Breast epithelium (tissue), 3 donors: ENCODE measurements around the gene FAIM2.

Experiments used
- POLR2A ChIP-seq: fragments of 450-650 bp; IDR thresholded peaks from one replicate; pipeline ENCODE4 v1.6.1; 2016; ENCODE audit warnings: antibody characterized with exemption, mild to moderate bottlenecking, moderate library complexity
- POLR2AphosphoS5 ChIP-seq, 3 donors: sonication (generic); formaldehyde crosslinking; IDR thresholded peaks; one replicate each; pipeline ENCODE4 v1.6.1; 2017; ENCODE audit warnings: antibody characterized with exemption in 3 of 3
- TF ChIP-seq, protein P1 (sequence below), 3 donors: fragments of 450-650 bp; IDR thresholded peaks; one replicate each; pipeline ENCODE4 v1.5.1; 2016 to 2017; ENCODE audit warnings: antibody characterized with exemption in 3 of 3, mild to moderate bottlenecking in 3 of 3, moderate library complexity in 3 of 3

DNA sequence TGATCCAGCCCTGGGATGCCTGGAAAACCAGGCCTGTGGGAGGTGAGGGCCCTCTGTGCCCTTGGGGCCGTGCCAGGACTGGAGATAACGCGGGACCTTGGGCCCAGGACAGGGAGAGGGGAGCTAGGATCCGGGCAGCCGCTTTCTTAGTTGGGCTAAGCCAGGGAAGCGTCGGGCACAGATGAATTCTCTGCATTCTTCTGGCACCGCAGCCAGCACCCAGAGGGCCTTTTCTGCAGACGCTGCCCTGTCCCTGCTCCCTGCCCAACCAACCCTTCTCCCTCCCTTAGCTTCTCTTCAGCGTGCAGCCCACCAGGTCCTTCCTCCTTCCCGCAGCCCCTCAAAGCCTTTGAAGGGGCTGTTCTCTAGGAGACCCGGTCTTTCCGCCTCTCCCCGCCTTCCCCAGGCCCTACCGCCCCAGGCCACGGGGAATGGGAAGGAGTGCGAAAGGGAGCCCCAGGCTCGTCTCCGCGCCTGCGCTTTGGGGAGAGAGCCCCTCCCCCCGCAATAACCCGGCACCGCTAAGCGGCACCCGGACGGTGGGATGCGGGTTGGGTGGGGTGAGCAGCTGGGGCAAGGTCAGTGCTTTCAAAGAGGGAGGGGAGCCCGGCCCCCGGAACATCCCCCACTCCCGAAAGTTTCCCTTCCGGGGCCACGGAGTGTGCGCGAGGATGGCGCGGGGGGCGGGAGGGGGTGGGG, 76.2 kb downstream of the FAIM2 start:
- no peak for TF ChIP-seq POLR2A
- TF ChIP-seq, protein P1, sequence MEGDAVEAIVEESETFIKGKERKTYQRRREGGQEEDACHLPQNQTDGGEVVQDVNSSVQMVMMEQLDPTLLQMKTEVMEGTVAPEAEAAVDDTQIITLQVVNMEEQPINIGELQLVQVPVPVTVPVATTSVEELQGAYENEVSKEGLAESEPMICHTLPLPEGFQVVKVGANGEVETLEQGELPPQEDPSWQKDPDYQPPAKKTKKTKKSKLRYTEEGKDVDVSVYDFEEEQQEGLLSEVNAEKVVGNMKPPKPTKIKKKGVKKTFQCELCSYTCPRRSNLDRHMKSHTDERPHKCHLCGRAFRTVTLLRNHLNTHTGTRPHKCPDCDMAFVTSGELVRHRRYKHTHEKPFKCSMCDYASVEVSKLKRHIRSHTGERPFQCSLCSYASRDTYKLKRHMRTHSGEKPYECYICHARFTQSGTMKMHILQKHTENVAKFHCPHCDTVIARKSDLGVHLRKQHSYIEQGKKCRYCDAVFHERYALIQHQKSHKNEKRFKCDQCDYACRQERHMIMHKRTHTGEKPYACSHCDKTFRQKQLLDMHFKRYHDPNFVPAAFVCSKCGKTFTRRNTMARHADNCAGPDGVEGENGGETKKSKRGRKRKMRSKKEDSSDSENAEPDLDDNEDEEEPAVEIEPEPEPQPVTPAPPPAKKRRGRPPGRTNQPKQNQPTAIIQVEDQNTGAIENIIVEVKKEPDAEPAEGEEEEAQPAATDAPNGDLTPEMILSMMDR (IDR thresholded peaks at IDR 0.05) = no peak
- TF ChIP-seq POLR2AphosphoS5 (IDR thresholded peaks at IDR 0.05) = no peak
